H1 (cell line): ENCODE measurements around the gene MARK1. TPM values are rescaled to one million over a fixed set of nuclear protein-coding genes. Genes with fewer than 3 reads are reported as not detected.

Experiments used
- CHD7 ChIP-seq: fragments of 300-600 bp; sonication (generic); IDR thresholded peaks from 2 replicates; pipeline ENCODE4 v1.7.1; 2012; ENCODE audit warnings: low read length, moderate library complexity, mild to moderate bottlenecking, inconsistent platforms; ENCODE audit not compliant: insufficient replicate concordance
- JUND ChIP-seq: IDR thresholded peaks from 2 replicates; pipeline ENCODE4 v1.6.1; 2011; ENCODE audit warnings: mild to moderate bottlenecking, improper control_type of control experiment, low read length
- MAX ChIP-seq: IDR thresholded peaks from 2 replicates; pipeline ENCODE4 v1.6.1; 2012; ENCODE audit warnings: inconsistent platforms
- POLR2AphosphoS5 ChIP-seq: IDR thresholded peaks from 2 replicates; pipeline ENCODE4 v1.6.1; 2011; ENCODE audit warnings: low read depth, low read length
- RNF2 ChIP-seq: fragments of 200-900, 300-1000 bp; sonication (generic); IDR thresholded peaks from 2 replicates; pipeline ENCODE4 v1.7.1; 2016; ENCODE audit warnings: borderline replicate concordance, low read depth, mild to moderate bottlenecking, antibody characterized with exemption, low read length; ENCODE audit not compliant: poor library complexity, severe bottlenecking; ENCODE audit errors: missing control alignments
- TEAD4 ChIP-seq: IDR thresholded peaks from 2 replicates; pipeline ENCODE4 v1.6.1; 2012; ENCODE audit warnings: low read depth, low read length, inconsistent platforms, mixed read lengths
- polyA plus RNA-seq, 7 experiments: library from polyadenylated mRNA; depleted of rRNA in 3 of 7; stranded (reverse) in 5 of 7; unstranded in 2 of 7; fragments of >200 nt in 5 of 7; fragments of 200-250 nt in 2 of 7; gene quantifications; 1 replicate in 5 of 7; 2 replicates in 1 of 7; 4 replicates in 1 of 7; pipeline versions ENCODE4 v1.2.1 to v1.2.3, GENCODE V29; 2011 to 2013; ENCODE audit warnings: missing spikeins in 2 of 7, mixed read lengths in 2 of 7
- total RNA-seq: library from RNA; stranded (reverse); fragmentation: NEBNext Ultra II Directional; extraction: Animal tissue kit (Norgen Biotek cat#: 25700); gene quantifications from 2 replicates; pipeline ENCODE4 v1.2.1, GENCODE V29; 2021

The MARK1 gene
- total and polyA plus RNA-seq, 2 of the 8 experiments (the other 6 are each of a cell fraction or from before 2014, with no cell fraction given) = 5.5 to 20.5 TPM

DNA sequence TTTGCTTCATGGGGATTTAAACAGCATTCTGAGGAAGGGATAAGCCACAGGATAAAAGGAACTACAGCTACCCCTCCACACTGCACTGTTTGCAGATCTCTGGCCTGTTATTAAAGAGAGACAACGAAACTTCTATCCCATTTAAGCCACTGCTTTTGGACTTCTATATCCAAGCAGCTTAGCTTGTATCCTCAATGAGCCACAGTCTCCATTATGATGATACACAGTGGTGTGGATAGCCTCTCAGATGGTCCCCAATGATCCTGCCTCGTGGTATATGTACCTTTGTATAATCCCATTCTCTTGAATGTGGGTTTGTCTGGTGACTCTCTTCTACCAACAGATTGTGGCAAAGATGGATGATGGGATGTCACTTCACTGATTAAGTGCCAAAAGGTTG is 36.0 kb upstream of the MARK1 start (continued):
- TF ChIP-seq CHD7 (no peak), POLR2AphosphoS5 (no peak), MAX (no peak), JUND (no peak), TEAD4 (no peak), RNF2 (no peak)
